RWPE2 (cell line): ENCODE measurements around the gene MDM4.
A peak's percentile ranks its signal among the peaks of the same experiment; 100 is the strongest.

Source experiments
- ATAC-seq: fragments of 200-7000 bp; cut with Tn5 transposase; 3 replicates; pipeline ENCODE4 v1.9.1; 2021; ENCODE audit warnings: low read depth
- DNase-seq: peaks from one replicate; pipeline ENCODE4 v3.0.0-alpha.2; 2020; ENCODE audit warnings: low spot score
- H3K27ac ChIP-seq: fragments of 450-650 bp; 2 replicates; pipeline ENCODE4 v1.5.1; 2017; ENCODE audit warnings: mild to moderate bottlenecking; ENCODE audit not compliant: poor library complexity, severe bottlenecking
- H3K27me3 ChIP-seq: fragments of 250-450 bp; sonication (Bioruptor Pico); 2 replicates; pipeline ENCODE4 v1.5.1; 2021; ENCODE audit warnings: mild to moderate bottlenecking, moderate library complexity; ENCODE audit not compliant: insufficient read depth, poor library complexity, severe bottlenecking
- H3K36me3 ChIP-seq: fragments of 250-450 bp; sonication (Bioruptor Pico); 2 replicates; pipeline ENCODE4 v1.5.1; 2020; ENCODE audit warnings: low read depth, mild to moderate bottlenecking, moderate library complexity
- H3K4me1 ChIP-seq: fragments of 250-450 bp; sonication (Bioruptor Pico); 2 replicates; pipeline ENCODE4 v1.5.1; 2021; ENCODE audit warnings: mild to moderate bottlenecking, moderate library complexity; ENCODE audit not compliant: insufficient read depth, poor library complexity, severe bottlenecking
- H3K4me3 ChIP-seq: fragments of 250-450 bp; sonication (Bioruptor Pico); 2 replicates; pipeline ENCODE4 v1.5.1; 2021; ENCODE audit warnings: mild to moderate bottlenecking, moderate library complexity; ENCODE audit not compliant: severe bottlenecking
- H3K9me3 ChIP-seq: fragments of 250-450 bp; sonication (Bioruptor Pico); 2 replicates; pipeline ENCODE4 v1.5.1; 2021; ENCODE audit warnings: mild to moderate bottlenecking, moderate library complexity; ENCODE audit not compliant: severe bottlenecking
- TF ChIP-seq, protein P1 (sequence below): fragments of 450-650 bp; IDR thresholded peaks from one replicate; pipeline ENCODE4 v1.5.1; 2017; ENCODE audit warnings: mild to moderate bottlenecking, moderate library complexity; ENCODE audit not compliant: poor library complexity, severe bottlenecking

Gene MDM4

DNA sequence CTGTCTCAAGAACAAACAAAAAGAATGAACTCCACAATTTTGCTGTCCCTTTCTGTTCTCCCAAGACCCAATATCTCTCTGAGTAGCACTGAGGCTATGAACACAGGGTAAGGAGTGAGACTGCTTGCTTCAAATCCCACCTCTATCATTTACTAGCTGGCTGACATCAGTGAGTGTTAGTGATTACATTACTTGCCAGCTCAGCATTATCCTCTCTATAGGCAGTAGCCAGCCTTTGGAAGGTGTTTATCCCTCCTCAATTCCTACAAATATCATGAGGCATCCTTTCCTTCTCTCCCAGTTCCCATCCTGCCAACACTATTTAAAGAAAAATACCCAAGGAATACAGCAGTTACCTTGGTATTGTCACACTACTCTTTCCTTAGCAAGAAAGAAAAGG, 24.6 kb upstream of the MDM4 start:
- H3K27me3 ChIP-seq, result no peaks in the 10 kb centered on the region
- H3K4me3 ChIP-seq, result no peak overlapping the region
- no peak overlapping the region for H3K27ac ChIP-seq
- ATAC-seq (no peak), DNase-seq (no peak)
- H3K36me3 ChIP-seq, result no peaks in the 10 kb centered on the region
- TF ChIP-seq, protein P1, sequence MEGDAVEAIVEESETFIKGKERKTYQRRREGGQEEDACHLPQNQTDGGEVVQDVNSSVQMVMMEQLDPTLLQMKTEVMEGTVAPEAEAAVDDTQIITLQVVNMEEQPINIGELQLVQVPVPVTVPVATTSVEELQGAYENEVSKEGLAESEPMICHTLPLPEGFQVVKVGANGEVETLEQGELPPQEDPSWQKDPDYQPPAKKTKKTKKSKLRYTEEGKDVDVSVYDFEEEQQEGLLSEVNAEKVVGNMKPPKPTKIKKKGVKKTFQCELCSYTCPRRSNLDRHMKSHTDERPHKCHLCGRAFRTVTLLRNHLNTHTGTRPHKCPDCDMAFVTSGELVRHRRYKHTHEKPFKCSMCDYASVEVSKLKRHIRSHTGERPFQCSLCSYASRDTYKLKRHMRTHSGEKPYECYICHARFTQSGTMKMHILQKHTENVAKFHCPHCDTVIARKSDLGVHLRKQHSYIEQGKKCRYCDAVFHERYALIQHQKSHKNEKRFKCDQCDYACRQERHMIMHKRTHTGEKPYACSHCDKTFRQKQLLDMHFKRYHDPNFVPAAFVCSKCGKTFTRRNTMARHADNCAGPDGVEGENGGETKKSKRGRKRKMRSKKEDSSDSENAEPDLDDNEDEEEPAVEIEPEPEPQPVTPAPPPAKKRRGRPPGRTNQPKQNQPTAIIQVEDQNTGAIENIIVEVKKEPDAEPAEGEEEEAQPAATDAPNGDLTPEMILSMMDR, result no peak
- H3K4me1 ChIP-seq, result peaks cover 6% of the 10 kb centered on the region
- no peaks in the 10 kb centered on the region for H3K9me3 ChIP-seq

DNA sequence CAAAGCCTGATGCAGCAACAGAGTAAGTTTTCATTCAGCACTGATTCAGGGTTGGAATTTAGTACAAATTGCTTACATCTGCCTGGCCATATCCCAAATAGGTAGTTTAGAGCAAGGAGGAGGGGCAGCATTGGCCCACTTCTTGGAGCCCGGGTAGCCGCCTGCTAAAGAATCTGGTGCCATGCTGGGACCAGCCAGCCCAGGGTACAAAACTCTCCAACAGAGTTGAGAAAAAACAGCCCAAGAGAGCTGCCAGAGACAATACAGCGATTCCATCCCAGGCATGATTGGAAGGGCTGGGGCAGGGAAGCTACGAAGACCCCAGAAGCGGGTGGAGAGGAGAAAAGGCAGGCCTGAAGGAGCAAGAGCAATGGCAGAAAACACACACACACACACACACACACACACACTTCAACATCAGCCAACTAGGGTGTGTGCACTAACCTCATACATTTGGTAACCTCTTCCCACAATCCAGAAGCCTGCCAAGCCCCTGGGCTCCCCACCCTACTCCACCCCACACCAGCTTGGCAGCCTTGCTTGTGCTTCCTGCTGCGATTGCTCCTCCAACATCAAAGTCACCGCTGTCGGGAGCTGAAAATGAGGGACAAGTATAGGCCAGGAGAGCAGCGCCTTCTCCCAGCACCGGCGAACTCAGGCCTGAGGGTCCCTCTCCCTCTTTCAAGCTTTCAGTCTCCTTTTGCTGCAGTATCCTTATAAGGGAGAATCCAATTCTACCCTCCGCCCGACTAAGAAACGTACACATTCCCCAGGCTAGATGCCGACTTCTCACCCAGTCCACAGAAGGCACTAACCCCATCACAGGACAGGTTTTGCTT, 22.8 kb upstream of the MDM4 start:
- TF ChIP-seq, protein P1, result no peak
- H3K27me3 ChIP-seq, result no peaks in the 10 kb centered on the region
- no peaks in the 10 kb centered on the region for H3K9me3 ChIP-seq
- peak overlapping the region; percentile 84 for H3K4me3 ChIP-seq
- H3K36me3 ChIP-seq, result no peaks in the 10 kb centered on the region
- peak overlapping the region; percentile 58 for H3K27ac ChIP-seq
- peaks cover 4% of the 10 kb centered on the region for H3K4me1 ChIP-seq
- DNase-seq (no peak), ATAC-seq (peak; percentile 30)

DNA sequence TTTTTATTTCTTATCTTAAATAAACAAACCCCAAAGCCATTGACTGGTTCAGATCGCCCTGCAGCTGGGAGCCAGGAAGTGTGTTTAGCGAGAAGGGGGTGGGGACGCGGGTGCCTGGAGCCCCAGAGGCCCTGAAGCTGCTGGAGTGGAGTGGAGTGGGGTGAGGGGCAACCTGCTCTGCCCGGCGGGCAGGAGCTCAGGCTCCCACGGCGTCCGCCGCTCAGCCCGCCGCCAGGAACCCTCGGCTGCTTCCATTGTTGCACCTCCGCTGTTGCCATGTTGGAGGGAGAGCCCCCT, 22.3 kb upstream of the MDM4 start:
- H3K4me1 ChIP-seq, result peaks cover 4% of the 10 kb centered on the region

DNA sequence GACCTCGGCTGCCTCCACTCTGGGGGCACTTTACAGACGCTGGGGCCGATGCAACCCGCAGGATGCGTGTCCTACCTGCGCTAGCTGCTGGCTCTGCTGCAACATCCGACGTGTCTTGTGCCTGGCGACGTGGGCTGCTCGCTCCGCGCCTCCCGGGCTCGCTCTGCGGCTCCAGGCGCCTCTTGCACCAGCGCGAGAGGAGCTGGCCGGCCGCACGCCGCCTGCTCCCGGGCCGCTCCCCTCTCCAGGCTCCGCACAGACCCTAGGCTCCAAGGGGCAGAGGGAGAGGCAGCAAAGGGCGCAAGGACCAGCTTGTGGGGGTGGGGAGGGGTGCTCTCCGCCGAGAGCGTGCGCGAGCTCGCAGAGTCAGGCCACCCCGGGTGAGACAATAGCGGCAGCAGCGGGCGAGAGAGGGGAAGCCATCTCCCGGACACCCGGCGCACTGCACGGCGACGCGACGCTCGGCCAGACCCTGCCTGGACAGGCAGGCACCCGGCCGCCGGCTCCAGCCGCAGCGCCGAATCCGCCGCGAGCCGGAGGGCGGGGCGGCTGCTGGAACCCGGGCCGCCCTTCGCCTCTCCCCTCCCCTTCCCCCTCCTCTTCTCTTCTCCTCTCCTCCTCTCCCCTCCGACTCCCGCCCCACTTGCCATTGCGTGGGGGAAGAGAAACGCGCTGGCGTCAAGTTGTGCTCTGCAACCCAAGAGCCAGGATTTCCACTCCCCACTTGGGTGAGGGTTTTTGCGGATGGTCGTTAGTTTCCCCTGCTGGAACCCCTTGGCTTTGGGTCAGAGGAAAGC, 21.7 kb upstream of the MDM4 start, which contains the start of gene PIK3C2B:
PIK3C2B (minus strand) TSS at position 525 of the 797 bp plus-strand sequence. CDS start 25,003 bp downstream, outside the sequence.
- peak; percentile 91 for ATAC-seq
- peak within 1 kb of the TSS; percentile 58 for H3K27ac ChIP-seq
- no peaks in the 10 kb centered on the region for H3K36me3 ChIP-seq
- TF ChIP-seq, protein P1, result peak; percentile 49
- peak within 1 kb of the TSS; percentile 84 for H3K4me3 ChIP-seq
- H3K4me1 ChIP-seq, result peaks cover 4% of the 10 kb centered on the region
- H3K27me3 ChIP-seq, result no peaks in the 10 kb centered on the region
- DNase-seq, result peak; percentile 80
- H3K9me3 ChIP-seq, result no peaks in the 10 kb centered on the region

More for the DNA sequence above, 22.3 kb upstream of the MDM4 start:
- TF ChIP-seq, protein P1, result no peak
- H3K27ac ChIP-seq, result peak overlapping the region; percentile 58
- H3K4me3 ChIP-seq, result peak overlapping the region; percentile 84
- DNase-seq (no peak), ATAC-seq (peak; percentile 58)
- H3K27me3 ChIP-seq, result no peaks in the 10 kb centered on the region
- no peaks in the 10 kb centered on the region for H3K9me3 ChIP-seq
- no peaks in the 10 kb centered on the region for H3K36me3 ChIP-seq
